Mesodermal cell (in vitro differentiated cells): ENCODE measurements around the gene FAM53A.

Experiments used
- H3K27ac ChIP-seq: 2 replicates; pipeline ENCODE4 v1.7.0; 2013; ENCODE audit warnings: mild to moderate bottlenecking, low read depth, low read length, moderate library complexity; ENCODE audit not compliant: severe bottlenecking
- H3K36me3 ChIP-seq: 2 replicates; pipeline ENCODE4 v1.7.1; 2013; ENCODE audit warnings: mild to moderate bottlenecking, low read length, moderate library complexity; ENCODE audit not compliant: control insufficient read depth, insufficient read depth
- H3K4me1 ChIP-seq: one replicate; pipeline ENCODE4 v1.7.1; 2013; ENCODE audit warnings: mild to moderate bottlenecking, low read length; ENCODE audit not compliant: insufficient read depth, control insufficient read depth, poor library complexity, severe bottlenecking
- H3K4me3 ChIP-seq: 2 replicates; pipeline ENCODE4 v1.7.0; 2013; ENCODE audit warnings: low read length, control low read depth, mild to moderate bottlenecking; ENCODE audit not compliant: insufficient read depth, poor library complexity, severe bottlenecking; ENCODE audit errors: extremely low read depth
- H3K9me3 ChIP-seq: 2 replicates; pipeline ENCODE4 v1.7.1; 2013; ENCODE audit warnings: mild to moderate bottlenecking, low read length, moderate library complexity; ENCODE audit not compliant: control insufficient read depth
- WGBS, 2 experiments: methylation state at CpG; one replicate each; pipeline ENCODE4 v1.1.5; 2013; ENCODE audit warnings: missing lambda C conversion rate in 2 of 2; ENCODE audit not compliant: insufficient coverage in 2 of 2; 5-methylcytosine and 5-hydroxymethylcytosine counted together

FAM53A gene

GRCh38 chr4:1668488-1668840 is 15.6 kb downstream of the FAM53A start:
- no peaks in the 10 kb centered on the region for H3K9me3 ChIP-seq
- H3K4me3 ChIP-seq: no peak overlapping the region
- 84 to 90% methylated on average over 8 of the region's 8 CpGs for WGBS, 2 experiments
- peaks cover 11% of the 10 kb centered on the region for H3K4me1 ChIP-seq
- no peaks in the 10 kb centered on the region for H3K36me3 ChIP-seq
- H3K27ac ChIP-seq: no peak overlapping the region

GRCh38 chr4:1667273-1667672 is 16.8 kb downstream of the FAM53A start:
- no peak overlapping the region for H3K4me3 ChIP-seq
- WGBS, 2 experiments: 94 to 98% methylated on average over 15 of the region's 15 CpGs
- H3K27ac ChIP-seq: no peak overlapping the region
- H3K36me3 ChIP-seq: no peaks in the 10 kb centered on the region
- H3K9me3 ChIP-seq: no peaks in the 10 kb centered on the region
- peaks cover 11% of the 10 kb centered on the region for H3K4me1 ChIP-seq

GRCh38 chr4:1666391-1666790 is 17.7 kb downstream of the FAM53A start:
- Histone ChIP-seq H3K27ac (no peak overlapping the region), H3K9me3 (no peaks in the 10 kb centered on the region), H3K4me1 (peaks cover 11% of the 10 kb centered on the region), H3K4me3 (no peak overlapping the region), H3K36me3 (no peaks in the 10 kb centered on the region)
- WGBS, 2 experiments: 92 to 97% methylated on average over 8 to 11 of the region's 12 CpGs

- Histone ChIP-seq H3K27ac (no peak overlapping the region), H3K4me3 (no peak overlapping the region), H3K4me1 (peaks cover 11% of the 10 kb centered on the region), H3K36me3 (no peaks in the 10 kb centered on the region), H3K9me3 (no peaks in the 10 kb centered on the region)
- WGBS, 2 experiments: 83 to 96% methylated on average over 3 to 7 of the region's 8 CpGs
Observed at GRCh38 chr4:1664141-1664540, 20.0 kb downstream of the FAM53A start.

GRCh38 chr4:1663549-1663948 is 20.6 kb downstream of the FAM53A start:
- Histone ChIP-seq H3K9me3 (no peaks in the 10 kb centered on the region), H3K4me1 (peaks cover 11% of the 10 kb centered on the region), H3K36me3 (no peaks in the 10 kb centered on the region), H3K27ac (no peak overlapping the region), H3K4me3 (no peak overlapping the region)
- WGBS, 2 experiments: 92 to 98% methylated on average over 4 of the region's 5 CpGs

- no peak overlapping the region for H3K27ac ChIP-seq
- peaks cover 5% of the 10 kb centered on the region for H3K4me1 ChIP-seq
- H3K4me3 ChIP-seq: no peak overlapping the region
- H3K36me3 ChIP-seq: no peaks in the 10 kb centered on the region
- WGBS, 2 experiments: 86 to 92% methylated on average over 10 to 11 of the region's 14 CpGs
- no peaks in the 10 kb centered on the region for H3K9me3 ChIP-seq
Observed at GRCh38 chr4:1661695-1662094, 22.4 kb downstream of the FAM53A start.

GRCh38 chr4:1660948-1661677 is 23.0 kb downstream of the FAM53A start:
- Histone ChIP-seq H3K36me3 (no peaks in the 10 kb centered on the region), H3K4me1 (peaks cover 5% of the 10 kb centered on the region), H3K4me3 (no peak overlapping the region), H3K27ac (no peak overlapping the region), H3K9me3 (no peaks in the 10 kb centered on the region)
- 89 to 92% methylated on average over 16 to 21 of the region's 25 CpGs for WGBS, 2 experiments

GRCh38 chr4:1659104-1660043 is 24.7 kb downstream of the FAM53A start:
- Histone ChIP-seq H3K36me3 (no peaks in the 10 kb centered on the region), H3K4me3 (no peak overlapping the region), H3K27ac (no peak overlapping the region), H3K4me1 (peaks cover 3% of the 10 kb centered on the region), H3K9me3 (no peaks in the 10 kb centered on the region)
- WGBS, 2 experiments: 90 to 93% methylated on average over 37 to 38 of the region's 39 CpGs

GRCh38 chr4:1658581-1658980 is 25.5 kb downstream of the FAM53A start:
- Histone ChIP-seq H3K36me3 (no peaks in the 10 kb centered on the region), H3K4me1 (no peaks in the 10 kb centered on the region), H3K27ac (no peak overlapping the region), H3K4me3 (no peak overlapping the region), H3K9me3 (no peaks in the 10 kb centered on the region)
- 92 to 97% methylated on average over 7 to 11 of the region's 12 CpGs for WGBS, 2 experiments

- 95 to 98% methylated on average over 11 to 12 of the region's 12 CpGs for WGBS, 2 experiments
- Histone ChIP-seq H3K4me1 (no peaks in the 10 kb centered on the region), H3K4me3 (no peak overlapping the region), H3K9me3 (no peaks in the 10 kb centered on the region), H3K36me3 (no peaks in the 10 kb centered on the region), H3K27ac (no peak overlapping the region)
Observed at GRCh38 chr4:1658146-1658545, 26.0 kb downstream of the FAM53A start.

- 93 to 97% methylated on average over 15 to 18 of the region's 19 CpGs for WGBS, 2 experiments
- Histone ChIP-seq H3K9me3 (no peaks in the 10 kb centered on the region), H3K36me3 (no peaks in the 10 kb centered on the region), H3K27ac (no peak overlapping the region), H3K4me3 (no peak overlapping the region), H3K4me1 (no peaks in the 10 kb centered on the region)
Observed at GRCh38 chr4:1656986-1657385, 27.1 kb downstream of the FAM53A start.
